ENCODE data around the gene RAB44. TPM values are rescaled to one million over a fixed set of nuclear protein-coding genes. Genes with fewer than 3 reads are reported as not detected.

RAB44 gene
- total and polyA plus RNA-seq, 9 of the 15 experiments (the other 6 are each of a cell fraction or from before 2014, with no cell fraction given) = not detected

- TF ChIP-seq MBD1 (CRISPR knock-in tag; IDR thresholded peaks at IDR 0.05) (peak; percentile 94), KLF13 (tag; IDR thresholded peaks at IDR 0.05; ENCODE audit: borderline replicate concordance, low read depth) (peak; percentile 92), POLR2G (IDR thresholded peaks at IDR 0.05; ENCODE audit: low read depth, low read length) (peak; percentile 46; the same call in 1 of the 2 replicates), KHSRP (IDR thresholded peaks at IDR 0.05) (0 out of 2 replicates have a peak, but pooled peaks have one; percentile 27), PHF20 (IDR thresholded peaks at IDR 0.05; ENCODE audit: partially characterized antibody) (peak; percentile 50), TEAD1 (CRISPR knock-in tag; IDR thresholded peaks at IDR 0.05) (peak in 1 of 2 experiments; percentile 86; a peak in 2 of 4 replicates), FOXP1 (CRISPR knock-in tag; IDR thresholded peaks at IDR 0.05) (peak; percentile 97; the same call in 1 of the 2 replicates), ZNF316 (IDR thresholded peaks at IDR 0.05) (peak; percentile 39; the same call in 1 of the 2 replicates), ZNF561 (CRISPR knock-in tag; conservative IDR thresholded peaks at IDR 0.05) (no peak), ELF1 (tag; IDR thresholded peaks at IDR 0.05) (no peak), NKRF (IDR thresholded peaks at IDR 0.05; ENCODE audit: borderline replicate concordance) (peak; percentile 74; the same call in 1 of the 2 replicates), SAFB2 (IDR thresholded peaks at IDR 0.05; ENCODE audit: borderline replicate concordance, low read depth, low read length, severe bottlenecking) (no peak), MAZ (CRISPR knock-in tag; conservative IDR thresholded peaks at IDR 0.05 in 1 of 2, IDR thresholded peaks at IDR 0.05 in 1 of 2) (peak; percentile 67 to 84), NRF1 (conservative IDR thresholded peaks at IDR 0.05 in 1 of 2, IDR thresholded peaks at IDR 0.05 in 1 of 2) (peak; percentile 85 to 87), SMARCA5 (IDR thresholded peaks at IDR 0.05) (peak; percentile 85)
- TF ChIP-seq, protein P1, sequence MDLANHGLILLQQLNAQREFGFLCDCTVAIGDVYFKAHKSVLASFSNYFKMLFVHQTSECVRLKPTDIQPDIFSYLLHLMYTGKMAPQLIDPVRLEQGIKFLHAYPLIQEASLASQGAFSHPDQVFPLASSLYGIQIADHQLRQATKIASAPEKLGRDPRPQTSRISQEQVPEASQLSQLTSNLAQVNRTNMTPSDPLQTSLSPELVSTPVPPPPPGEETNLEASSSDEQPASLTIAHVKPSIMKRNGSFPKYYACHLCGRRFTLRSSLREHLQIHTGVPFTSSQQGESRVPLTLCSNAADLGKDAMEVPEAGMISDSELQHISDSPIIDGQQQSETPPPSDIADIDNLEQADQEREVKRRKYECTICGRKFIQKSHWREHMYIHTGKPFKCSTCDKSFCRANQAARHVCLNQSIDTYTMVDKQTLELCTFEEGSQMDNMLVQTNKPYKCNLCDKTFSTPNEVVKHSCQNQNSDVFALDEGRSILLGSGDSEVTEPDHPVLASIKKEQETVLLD (IDR thresholded peaks at IDR 0.05) = peak; percentile 49; the same call in 1 of the 2 replicates
- TF ChIP-seq, protein P2, sequence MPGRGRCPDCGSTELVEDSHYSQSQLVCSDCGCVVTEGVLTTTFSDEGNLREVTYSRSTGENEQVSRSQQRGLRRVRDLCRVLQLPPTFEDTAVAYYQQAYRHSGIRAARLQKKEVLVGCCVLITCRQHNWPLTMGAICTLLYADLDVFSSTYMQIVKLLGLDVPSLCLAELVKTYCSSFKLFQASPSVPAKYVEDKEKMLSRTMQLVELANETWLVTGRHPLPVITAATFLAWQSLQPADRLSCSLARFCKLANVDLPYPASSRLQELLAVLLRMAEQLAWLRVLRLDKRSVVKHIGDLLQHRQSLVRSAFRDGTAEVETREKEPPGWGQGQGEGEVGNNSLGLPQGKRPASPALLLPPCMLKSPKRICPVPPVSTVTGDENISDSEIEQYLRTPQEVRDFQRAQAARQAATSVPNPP (IDR thresholded peaks at IDR 0.05; ENCODE audit: borderline replicate concordance, insufficient read depth, insufficient read length) = no peak
- TF ChIP-seq, protein P3, sequence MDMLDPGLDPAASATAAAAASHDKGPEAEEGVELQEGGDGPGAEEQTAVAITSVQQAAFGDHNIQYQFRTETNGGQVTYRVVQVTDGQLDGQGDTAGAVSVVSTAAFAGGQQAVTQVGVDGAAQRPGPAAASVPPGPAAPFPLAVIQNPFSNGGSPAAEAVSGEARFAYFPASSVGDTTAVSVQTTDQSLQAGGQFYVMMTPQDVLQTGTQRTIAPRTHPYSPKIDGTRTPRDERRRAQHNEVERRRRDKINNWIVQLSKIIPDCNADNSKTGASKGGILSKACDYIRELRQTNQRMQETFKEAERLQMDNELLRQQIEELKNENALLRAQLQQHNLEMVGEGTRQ (CRISPR knock-in tag; IDR thresholded peaks at IDR 0.05) = no peak
These were observed 36.7 kb upstream of the RAB44 start (continued) for GRCh38 chr6:36660771-36661471.

Data from K562 (cell line).